GM12875 (cell line): ENCODE results near the gene NPAS2.

Experiments
- H3K4me3 ChIP-seq: one replicate; pipeline ENCODE4 v1.5.1; 2011; ENCODE audit warnings: low read depth, low read length, control low read depth
- TF ChIP-seq, protein P1 (sequence below): IDR thresholded peaks from 2 replicates; pipeline ENCODE4 v1.5.1; 2011; ENCODE audit warnings: low read depth, mild to moderate bottlenecking, control low read depth, inconsistent platforms, low read length, moderate library complexity, borderline replicate concordance; ENCODE audit not compliant: insufficient read depth

The NPAS2 gene

DNA sequence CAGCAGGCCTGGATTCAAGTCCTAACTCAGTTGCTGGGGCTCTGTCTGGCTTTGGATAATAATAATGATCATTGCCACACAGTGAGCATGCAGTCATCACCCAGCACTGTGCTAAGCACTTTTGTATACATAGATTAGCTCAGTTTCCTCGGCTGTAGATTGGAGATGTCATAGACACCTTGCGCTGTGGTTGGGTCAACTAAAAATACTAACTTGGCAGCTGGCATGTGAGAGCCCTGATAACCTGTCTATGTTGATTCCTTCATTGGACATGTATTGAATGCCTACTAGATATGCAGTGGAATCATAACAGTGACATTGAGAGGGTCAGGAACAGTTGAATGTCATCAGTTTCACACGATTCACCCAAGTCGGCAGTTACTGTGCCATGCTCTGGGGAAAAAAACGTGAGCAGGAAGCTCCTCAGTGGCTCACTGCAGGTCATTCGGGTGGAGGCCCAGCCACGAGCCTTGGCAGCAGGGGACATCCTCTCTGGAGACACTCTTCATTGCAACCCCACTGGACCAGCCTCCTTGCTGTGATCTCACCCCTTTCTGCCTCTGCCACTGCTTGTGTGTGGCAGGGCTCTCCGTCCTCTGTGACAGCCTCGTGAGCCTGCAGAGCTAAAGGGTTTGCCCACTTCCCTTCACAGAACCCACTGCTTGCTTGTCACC is 85.3 kb downstream of the NPAS2 start:
- TF ChIP-seq, protein P1, sequence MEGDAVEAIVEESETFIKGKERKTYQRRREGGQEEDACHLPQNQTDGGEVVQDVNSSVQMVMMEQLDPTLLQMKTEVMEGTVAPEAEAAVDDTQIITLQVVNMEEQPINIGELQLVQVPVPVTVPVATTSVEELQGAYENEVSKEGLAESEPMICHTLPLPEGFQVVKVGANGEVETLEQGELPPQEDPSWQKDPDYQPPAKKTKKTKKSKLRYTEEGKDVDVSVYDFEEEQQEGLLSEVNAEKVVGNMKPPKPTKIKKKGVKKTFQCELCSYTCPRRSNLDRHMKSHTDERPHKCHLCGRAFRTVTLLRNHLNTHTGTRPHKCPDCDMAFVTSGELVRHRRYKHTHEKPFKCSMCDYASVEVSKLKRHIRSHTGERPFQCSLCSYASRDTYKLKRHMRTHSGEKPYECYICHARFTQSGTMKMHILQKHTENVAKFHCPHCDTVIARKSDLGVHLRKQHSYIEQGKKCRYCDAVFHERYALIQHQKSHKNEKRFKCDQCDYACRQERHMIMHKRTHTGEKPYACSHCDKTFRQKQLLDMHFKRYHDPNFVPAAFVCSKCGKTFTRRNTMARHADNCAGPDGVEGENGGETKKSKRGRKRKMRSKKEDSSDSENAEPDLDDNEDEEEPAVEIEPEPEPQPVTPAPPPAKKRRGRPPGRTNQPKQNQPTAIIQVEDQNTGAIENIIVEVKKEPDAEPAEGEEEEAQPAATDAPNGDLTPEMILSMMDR = no peak
- H3K4me3 ChIP-seq = no peak overlapping the region

DNA sequence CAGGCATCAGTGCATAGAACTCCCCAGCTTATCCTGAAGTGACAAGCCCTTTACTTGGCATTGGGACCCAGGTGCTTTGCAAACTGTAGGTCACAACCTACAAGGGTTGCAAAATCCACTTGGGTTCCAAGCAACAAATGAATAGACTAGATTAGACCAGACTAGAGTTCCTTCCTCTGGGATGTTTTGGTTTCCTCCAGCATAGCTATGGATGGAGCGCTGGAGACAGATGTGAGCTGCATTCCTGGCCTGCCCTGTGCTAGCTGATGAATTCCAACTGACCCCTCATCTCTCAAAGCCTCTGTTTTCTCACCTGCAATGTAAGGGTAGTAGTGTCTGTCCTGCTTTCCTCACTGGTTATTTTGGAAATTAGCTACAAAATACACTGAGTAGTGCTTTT is 86.2 kb downstream of the NPAS2 start:
- no peak overlapping the region for H3K4me3 ChIP-seq
- TF ChIP-seq, protein P1 = no peak

DNA sequence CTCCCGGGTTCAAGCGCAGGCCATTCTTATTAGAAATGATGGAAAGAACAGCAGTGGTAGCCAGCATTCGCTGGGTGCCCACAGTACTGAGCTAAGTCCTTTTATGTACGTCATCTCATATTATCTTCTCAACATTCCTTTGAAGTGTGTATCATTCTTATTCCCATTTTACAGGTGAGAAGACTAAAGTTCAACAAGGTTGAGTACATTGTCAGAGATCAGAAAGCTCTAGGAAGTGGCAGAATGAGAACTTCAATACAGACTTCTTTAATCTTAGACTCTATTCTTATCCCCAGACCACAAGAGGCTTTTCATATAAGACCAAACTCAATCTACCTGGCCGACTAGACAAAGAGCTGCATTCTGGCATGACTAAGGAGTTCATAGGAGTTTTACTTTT is 86.7 kb downstream of the NPAS2 start:
- H3K4me3 ChIP-seq = no peak overlapping the region
- TF ChIP-seq, protein P1 = no peak

DNA sequence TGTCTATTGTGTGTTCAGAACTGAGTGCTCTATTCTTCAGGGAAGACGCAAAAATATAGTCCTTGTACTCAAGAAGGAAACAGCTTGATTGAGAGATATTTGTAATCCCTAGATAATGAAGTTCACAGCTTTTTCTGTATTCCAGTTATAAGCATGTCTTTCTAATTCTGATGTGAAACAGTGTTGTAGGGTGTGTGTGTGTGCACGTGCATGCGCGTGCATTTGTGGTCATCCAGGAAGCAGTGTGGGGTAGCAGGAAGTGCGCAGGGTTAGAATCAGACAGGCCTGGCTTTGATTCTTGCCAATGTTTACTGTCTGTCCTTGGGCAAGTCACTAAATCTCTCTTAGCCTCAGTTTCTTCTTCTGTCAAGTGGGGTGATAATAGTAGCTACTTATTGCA is 87.9 kb downstream of the NPAS2 start:
- TF ChIP-seq, protein P1 = no peak

DNA sequence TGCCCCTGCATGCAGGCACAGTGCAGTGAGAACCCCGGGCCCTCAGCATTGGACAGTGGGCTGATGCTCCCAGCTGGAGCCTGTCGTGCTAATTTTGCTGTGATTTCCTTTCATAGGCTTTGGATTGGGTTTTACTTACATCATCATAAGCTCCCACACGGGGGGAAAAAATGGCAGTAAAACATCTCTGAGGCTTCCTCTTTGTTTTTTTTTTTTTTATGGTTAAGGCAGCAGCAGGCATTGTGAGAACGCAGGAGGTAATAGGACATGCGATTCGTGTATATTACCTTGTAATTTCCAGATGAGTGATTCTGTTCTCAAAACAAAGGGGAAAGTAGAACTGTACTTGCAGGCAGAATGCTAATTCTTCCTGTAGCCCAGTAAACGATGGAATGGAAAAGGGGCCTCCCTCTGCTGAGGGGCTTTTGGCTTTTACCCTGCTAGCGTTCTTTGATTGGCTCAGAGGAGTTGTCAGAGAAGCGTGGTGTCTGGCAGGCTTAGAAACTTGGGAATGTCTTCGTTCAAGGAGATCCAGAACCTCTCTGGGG is 89.7 kb downstream of the NPAS2 start:
- TF ChIP-seq, protein P1 = no peak
- no peak overlapping the region for H3K4me3 ChIP-seq

More for the DNA sequence above, 87.9 kb downstream of the NPAS2 start:
- no peak overlapping the region for H3K4me3 ChIP-seq

DNA sequence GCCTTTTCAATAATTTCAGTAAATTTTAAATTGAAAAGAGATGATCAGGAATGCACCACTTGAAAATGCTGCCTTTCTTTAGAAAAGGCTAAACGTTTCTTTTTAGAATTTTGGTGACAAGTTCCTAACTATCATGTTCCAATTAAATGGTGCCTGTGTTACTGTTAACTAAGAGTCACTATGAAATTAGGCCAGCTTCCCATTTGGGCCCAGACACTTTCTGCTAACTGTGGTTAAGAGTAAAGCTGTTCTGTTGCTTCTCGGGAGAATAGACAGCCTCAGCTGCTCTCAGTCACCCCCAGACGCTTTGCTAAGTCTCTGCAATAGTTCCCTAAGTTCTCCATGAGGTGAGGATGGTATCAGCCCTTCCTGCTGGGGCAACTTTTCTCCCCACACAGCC is 90.2 kb downstream of the NPAS2 start:
- no peak overlapping the region for H3K4me3 ChIP-seq
- TF ChIP-seq, protein P1 = no peak

DNA sequence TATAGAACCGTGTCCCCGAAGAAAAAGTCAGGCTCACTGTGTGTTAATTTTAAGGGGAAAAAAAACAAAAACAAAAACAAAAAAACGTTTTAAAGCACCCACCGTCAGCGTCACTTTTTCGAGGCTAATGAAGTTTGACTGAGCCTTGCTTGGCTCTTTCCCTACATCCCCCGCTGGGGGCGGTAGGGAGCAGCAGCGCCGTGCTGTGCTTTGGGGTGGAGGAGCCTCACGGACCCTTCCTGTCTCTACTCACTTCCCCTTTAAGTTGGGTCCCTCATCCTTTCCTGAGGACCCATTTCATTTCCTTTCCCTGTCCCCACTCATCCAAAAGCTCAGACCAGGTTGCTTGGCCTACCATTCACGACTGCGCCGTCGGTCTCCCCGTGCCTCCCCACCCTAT is 99.4 kb downstream of the NPAS2 start:
- no peak overlapping the region for H3K4me3 ChIP-seq
- TF ChIP-seq, protein P1 = peak; percentile 85
